Fibroblast of lung (primary cell): Measurements from ENCODE around the gene ARF1. TPM values are rescaled to one million over a fixed set of nuclear protein-coding genes. Genes with fewer than 3 reads are reported as not detected.

Experiments
- DNase-seq, 2 donors: peaks; one replicate each; pipeline versions ENCODE4 v3.0.0 to v3.0.0-alpha.2; 2010; ENCODE audit warnings: low read depth in 2 of 2
- H2AFZ ChIP-seq: 2 replicates; pipeline ENCODE4 v1.5.1; 2012; ENCODE audit warnings: low read length, control low read depth, inconsistent platforms
- H3K27ac ChIP-seq: 2 replicates; pipeline ENCODE4 v1.5.1; 2011; ENCODE audit warnings: low read length, control low read depth; ENCODE audit not compliant: insufficient read depth
- H3K27me3 ChIP-seq: 2 replicates; pipeline ENCODE4 v1.5.1; 2011; ENCODE audit warnings: mild to moderate bottlenecking, low read length; ENCODE audit not compliant: control insufficient read depth, insufficient read depth
- H3K36me3 ChIP-seq: 2 replicates; pipeline ENCODE4 v1.5.1; 2011; ENCODE audit warnings: low read length; ENCODE audit not compliant: control insufficient read depth, insufficient read depth
- H3K4me1 ChIP-seq: 2 replicates; pipeline ENCODE4 v1.5.1; 2011; ENCODE audit warnings: low read length; ENCODE audit not compliant: control insufficient read depth, insufficient read depth; ENCODE audit errors: extremely low read depth
- H3K4me2 ChIP-seq: 2 replicates; pipeline ENCODE4 v1.5.1; 2011; ENCODE audit warnings: low read length, control low read depth; ENCODE audit not compliant: insufficient read depth; ENCODE audit errors: extremely low read depth
- H3K4me3 ChIP-seq, 4 experiments: fragments of 200-600 bp in 1 of 4; sonication (generic) in 1 of 4; replicated peaks in 1 of 4; 2 replicates each; pipeline ENCODE4 v1.5.1; 2011 to 2016; ENCODE audit warnings: low read length in 4 of 4, low read depth in 3 of 4, mild to moderate bottlenecking in 3 of 4, control low read depth in 2 of 4, inconsistent platforms in 1 of 4, mixed read lengths in 1 of 4; ENCODE audit not compliant: insufficient read depth in 1 of 4; ENCODE audit errors: control extremely low read depth in 1 of 4
- H3K79me2 ChIP-seq: 2 replicates; pipeline ENCODE4 v1.5.1; 2012; ENCODE audit warnings: mild to moderate bottlenecking, low read length, inconsistent platforms; ENCODE audit not compliant: control insufficient read depth, insufficient read depth
- H3K9ac ChIP-seq: 2 replicates; pipeline ENCODE4 v1.5.1; 2011; ENCODE audit warnings: mild to moderate bottlenecking, low read length, control low read depth; ENCODE audit not compliant: insufficient read depth
- H3K9me3 ChIP-seq: 2 replicates; pipeline ENCODE4 v1.5.1; 2012; ENCODE audit warnings: low read depth, low read length; ENCODE audit not compliant: control insufficient read depth, insufficient read depth
- H4K20me1 ChIP-seq: 2 replicates; pipeline ENCODE4 v1.5.1; 2011; ENCODE audit warnings: low read length; ENCODE audit not compliant: control insufficient read depth, insufficient read depth; ENCODE audit errors: extremely low read depth
- CTCF ChIP-seq, 2 donors: IDR thresholded peaks in 1 of 2; conservative IDR thresholded peaks in 1 of 2; 1 replicate in 1 of 2; 2 replicates in 1 of 2; pipeline ENCODE4 v1.5.1; 2011 to 2012; ENCODE audit warnings: low read length in 2 of 2, control low read depth in 1 of 2, inconsistent platforms in 1 of 2, low read depth in 1 of 2, mild to moderate bottlenecking in 1 of 2
- EZH2 ChIP-seq: IDR thresholded peaks from 2 replicates; pipeline ENCODE4 v1.5.1; 2012; ENCODE audit warnings: low read length, control low read depth, mild to moderate bottlenecking; ENCODE audit errors: missing control alignments
- polyA plus RNA-seq, 2 donors: library from polyadenylated mRNA; depleted of rRNA in 1 of 2; stranded (reverse) in 1 of 2; unstranded in 1 of 2; fragments of >200 nt; gene quantifications; 2 replicates each; pipeline ENCODE4 v1.2.1, GENCODE V29; 2011 to 2012; ENCODE audit warnings: missing spikeins in 1 of 2
- total RNA-seq: library from RNA; depleted of rRNA; stranded (reverse); fragments of >200 nt; gene quantifications from 2 replicates; pipeline ENCODE4 v1.2.1, GENCODE V29; 2014

Gene ARF1
- total and polyA plus RNA-seq, 2 donors (not counting 1 experiment from before 2014, with no cell fraction given): 261 to 546 TPM

- H2AFZ ChIP-seq: no peak overlapping the region
- no peaks in the 10 kb centered on the region for H4K20me1 ChIP-seq
- DNase-seq: no peak
- H3K9me3 ChIP-seq: no peaks in the 10 kb centered on the region
- H3K4me1 ChIP-seq: no peaks in the 10 kb centered on the region
- no peak overlapping the region for H3K4me3 ChIP-seq
- H3K27ac ChIP-seq: no peak overlapping the region
- no peak overlapping the region for H3K9ac ChIP-seq
- H3K79me2 ChIP-seq: no peaks in the 10 kb centered on the region
- TF ChIP-seq CTCF (conservative IDR thresholded peaks at IDR 0.05 in 1 of 2, IDR thresholded peaks at IDR 0.05 in 1 of 2; ENCODE audit: low read depth in 1 of 2, low read length in 2 of 2) (no peak), EZH2 (no peak)
- H3K27me3 ChIP-seq: no peaks in the 10 kb centered on the region
- H3K4me2 ChIP-seq: no peak overlapping the region
- no peaks in the 10 kb centered on the region for H3K36me3 ChIP-seq
These were observed 37.5 kb upstream of the ARF1 start for GRCh38 chr1:228044961-228045360.

- H3K4me3 ChIP-seq: no peak overlapping the region
- H3K9ac ChIP-seq: no peak overlapping the region
- H3K4me2 ChIP-seq: no peak overlapping the region
- DNase-seq: no peak
- H3K27ac ChIP-seq: no peak overlapping the region
- no peak overlapping the region for H2AFZ ChIP-seq
- H3K36me3 ChIP-seq: no peaks in the 10 kb centered on the region
- no peak for TF ChIP-seq CTCF (conservative IDR thresholded peaks at IDR 0.05 in 1 of 2, IDR thresholded peaks at IDR 0.05 in 1 of 2; ENCODE audit: low read depth in 1 of 2, low read length in 2 of 2)
- no peak for TF ChIP-seq EZH2
- no peaks in the 10 kb centered on the region for H3K9me3 ChIP-seq
- no peaks in the 10 kb centered on the region for H3K4me1 ChIP-seq
- H4K20me1 ChIP-seq: no peaks in the 10 kb centered on the region
- no peaks in the 10 kb centered on the region for H3K79me2 ChIP-seq
- H3K27me3 ChIP-seq: no peaks in the 10 kb centered on the region
These were observed 37.1 kb upstream of the ARF1 start for GRCh38 chr1:228045405-228045804.

- Histone ChIP-seq H3K27ac (no peak overlapping the region), H3K36me3 (no peaks in the 10 kb centered on the region), H2AFZ (no peak overlapping the region), H3K9ac (no peak overlapping the region), H3K4me3 (no peak overlapping the region), H3K9me3 (no peaks in the 10 kb centered on the region), H3K27me3 (no peaks in the 10 kb centered on the region), H3K4me1 (no peaks in the 10 kb centered on the region), H4K20me1 (no peaks in the 10 kb centered on the region), H3K79me2 (no peaks in the 10 kb centered on the region), H3K4me2 (no peak overlapping the region)
- DNase-seq: no peak
- TF ChIP-seq EZH2 (no peak), CTCF (conservative IDR thresholded peaks at IDR 0.05 in 1 of 2, IDR thresholded peaks at IDR 0.05 in 1 of 2; ENCODE audit: low read depth in 1 of 2, low read length in 2 of 2) (no peak)
These were observed 36.6 kb upstream of the ARF1 start for GRCh38 chr1:228045871-228046270.
